SK-N-SH (cell line): ENCODE results near the gene STEAP2.

ENCODE experiments used
- CHD2 ChIP-seq: fragments of 150-350 bp; IDR thresholded peaks from 2 replicates; pipeline ENCODE4 v1.6.1; 2018; ENCODE audit warnings: low read length; ENCODE audit not compliant: partially characterized antibody
- EP300 ChIP-seq, 2 experiments: IDR thresholded peaks; 2 replicates each; pipeline versions ENCODE4 v1.4.0 to v1.6.1; 2012; ENCODE audit warnings: borderline replicate concordance in 1 of 2, low read depth in 1 of 2, low read length in 1 of 2
- EZH2phosphoT487 ChIP-seq: fragments of 200-600 bp; sonication (generic); IDR thresholded peaks from 2 replicates; pipeline ENCODE4 v1.6.1; 2017; ENCODE audit warnings: low read depth, mixed run types, mild to moderate bottlenecking, antibody characterized with exemption, moderate library complexity, borderline replicate concordance
- GABPA ChIP-seq: IDR thresholded peaks from 2 replicates; pipeline ENCODE4 v1.4.0; 2012; ENCODE audit warnings: low read depth, mild to moderate bottlenecking
- MEF2A ChIP-seq: IDR thresholded peaks from 2 replicates; pipeline ENCODE4 v1.4.0; 2012; ENCODE audit warnings: low read depth, borderline replicate concordance
- NRF1 ChIP-seq: IDR thresholded peaks from 2 replicates; pipeline ENCODE4 v1.6.1; 2012; ENCODE audit warnings: low read depth, mild to moderate bottlenecking, low read length
- RAD21 ChIP-seq: IDR thresholded peaks from 2 replicates; pipeline ENCODE4 v1.6.1; 2012; ENCODE audit warnings: mild to moderate bottlenecking, low read length
- SMC3 ChIP-seq: IDR thresholded peaks from 2 replicates; pipeline ENCODE4 v1.6.1; 2012; ENCODE audit warnings: low read depth, low read length, improper control_type of control experiment
- TAF1 ChIP-seq: IDR thresholded peaks from 2 replicates; pipeline ENCODE4 v1.6.1; 2012; ENCODE audit warnings: low read depth, mild to moderate bottlenecking, low read length, moderate library complexity, borderline replicate concordance
- TEAD4 ChIP-seq: IDR thresholded peaks from 2 replicates; pipeline ENCODE4 v1.4.0; 2012; ENCODE audit warnings: mild to moderate bottlenecking, borderline replicate concordance; ENCODE audit not compliant: insufficient read depth
- TF ChIP-seq, protein P1 (sequence below): fragments of 200-600 bp; sonication (generic); IDR thresholded peaks from 2 replicates; pipeline ENCODE4 v1.6.1; 2017; ENCODE audit warnings: antibody characterized with exemption, mild to moderate bottlenecking, moderate library complexity
- TF ChIP-seq, protein P2 (sequence below): IDR thresholded peaks from 2 replicates; pipeline ENCODE4 v1.6.1; 2012; ENCODE audit warnings: mild to moderate bottlenecking, low read depth, low read length, moderate library complexity
- TF ChIP-seq, protein P3 (sequence below): IDR thresholded peaks from 2 replicates; pipeline ENCODE4 v1.4.0; 2012; ENCODE audit warnings: low read depth, borderline replicate concordance

DNA sequence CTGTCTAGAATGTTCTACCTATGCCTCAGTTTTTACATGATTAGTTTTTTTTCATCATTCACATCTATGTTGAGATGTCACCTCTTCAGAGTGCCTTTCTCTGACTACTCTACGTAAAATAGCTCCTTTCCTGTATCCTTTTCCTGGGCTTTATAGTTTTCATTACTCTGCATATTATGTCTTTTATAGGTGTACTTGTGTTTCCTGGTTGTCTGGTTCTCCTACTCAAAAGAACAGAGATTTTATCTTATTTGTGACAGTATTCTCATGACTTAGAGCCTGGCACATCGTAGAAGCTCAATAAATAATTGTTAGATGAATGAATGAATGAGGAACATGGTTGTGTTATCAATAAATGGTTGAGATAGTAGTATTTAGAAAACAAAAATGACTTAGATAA is 39.4 kb upstream of the STEAP2 start:
- TF ChIP-seq, protein P1, sequence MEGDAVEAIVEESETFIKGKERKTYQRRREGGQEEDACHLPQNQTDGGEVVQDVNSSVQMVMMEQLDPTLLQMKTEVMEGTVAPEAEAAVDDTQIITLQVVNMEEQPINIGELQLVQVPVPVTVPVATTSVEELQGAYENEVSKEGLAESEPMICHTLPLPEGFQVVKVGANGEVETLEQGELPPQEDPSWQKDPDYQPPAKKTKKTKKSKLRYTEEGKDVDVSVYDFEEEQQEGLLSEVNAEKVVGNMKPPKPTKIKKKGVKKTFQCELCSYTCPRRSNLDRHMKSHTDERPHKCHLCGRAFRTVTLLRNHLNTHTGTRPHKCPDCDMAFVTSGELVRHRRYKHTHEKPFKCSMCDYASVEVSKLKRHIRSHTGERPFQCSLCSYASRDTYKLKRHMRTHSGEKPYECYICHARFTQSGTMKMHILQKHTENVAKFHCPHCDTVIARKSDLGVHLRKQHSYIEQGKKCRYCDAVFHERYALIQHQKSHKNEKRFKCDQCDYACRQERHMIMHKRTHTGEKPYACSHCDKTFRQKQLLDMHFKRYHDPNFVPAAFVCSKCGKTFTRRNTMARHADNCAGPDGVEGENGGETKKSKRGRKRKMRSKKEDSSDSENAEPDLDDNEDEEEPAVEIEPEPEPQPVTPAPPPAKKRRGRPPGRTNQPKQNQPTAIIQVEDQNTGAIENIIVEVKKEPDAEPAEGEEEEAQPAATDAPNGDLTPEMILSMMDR: no peak
- TF ChIP-seq EZH2phosphoT487 (no peak), EP300 (IDR thresholded peaks at IDR 0.05; ENCODE audit: borderline replicate concordance in 1 of 2, low read depth in 1 of 2, low read length in 1 of 2) (no peak), NRF1 (no peak), GABPA (no peak), TAF1 (no peak), CHD2 (no peak), TEAD4 (no peak), RAD21 (no peak), MEF2A (no peak), SMC3 (no peak)
- TF ChIP-seq, protein P2, sequence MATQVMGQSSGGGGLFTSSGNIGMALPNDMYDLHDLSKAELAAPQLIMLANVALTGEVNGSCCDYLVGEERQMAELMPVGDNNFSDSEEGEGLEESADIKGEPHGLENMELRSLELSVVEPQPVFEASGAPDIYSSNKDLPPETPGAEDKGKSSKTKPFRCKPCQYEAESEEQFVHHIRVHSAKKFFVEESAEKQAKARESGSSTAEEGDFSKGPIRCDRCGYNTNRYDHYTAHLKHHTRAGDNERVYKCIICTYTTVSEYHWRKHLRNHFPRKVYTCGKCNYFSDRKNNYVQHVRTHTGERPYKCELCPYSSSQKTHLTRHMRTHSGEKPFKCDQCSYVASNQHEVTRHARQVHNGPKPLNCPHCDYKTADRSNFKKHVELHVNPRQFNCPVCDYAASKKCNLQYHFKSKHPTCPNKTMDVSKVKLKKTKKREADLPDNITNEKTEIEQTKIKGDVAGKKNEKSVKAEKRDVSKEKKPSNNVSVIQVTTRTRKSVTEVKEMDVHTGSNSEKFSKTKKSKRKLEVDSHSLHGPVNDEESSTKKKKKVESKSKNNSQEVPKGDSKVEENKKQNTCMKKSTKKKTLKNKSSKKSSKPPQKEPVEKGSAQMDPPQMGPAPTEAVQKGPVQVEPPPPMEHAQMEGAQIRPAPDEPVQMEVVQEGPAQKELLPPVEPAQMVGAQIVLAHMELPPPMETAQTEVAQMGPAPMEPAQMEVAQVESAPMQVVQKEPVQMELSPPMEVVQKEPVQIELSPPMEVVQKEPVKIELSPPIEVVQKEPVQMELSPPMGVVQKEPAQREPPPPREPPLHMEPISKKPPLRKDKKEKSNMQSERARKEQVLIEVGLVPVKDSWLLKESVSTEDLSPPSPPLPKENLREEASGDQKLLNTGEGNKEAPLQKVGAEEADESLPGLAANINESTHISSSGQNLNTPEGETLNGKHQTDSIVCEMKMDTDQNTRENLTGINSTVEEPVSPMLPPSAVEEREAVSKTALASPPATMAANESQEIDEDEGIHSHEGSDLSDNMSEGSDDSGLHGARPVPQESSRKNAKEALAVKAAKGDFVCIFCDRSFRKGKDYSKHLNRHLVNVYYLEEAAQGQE: no peak
- TF ChIP-seq, protein P3, sequence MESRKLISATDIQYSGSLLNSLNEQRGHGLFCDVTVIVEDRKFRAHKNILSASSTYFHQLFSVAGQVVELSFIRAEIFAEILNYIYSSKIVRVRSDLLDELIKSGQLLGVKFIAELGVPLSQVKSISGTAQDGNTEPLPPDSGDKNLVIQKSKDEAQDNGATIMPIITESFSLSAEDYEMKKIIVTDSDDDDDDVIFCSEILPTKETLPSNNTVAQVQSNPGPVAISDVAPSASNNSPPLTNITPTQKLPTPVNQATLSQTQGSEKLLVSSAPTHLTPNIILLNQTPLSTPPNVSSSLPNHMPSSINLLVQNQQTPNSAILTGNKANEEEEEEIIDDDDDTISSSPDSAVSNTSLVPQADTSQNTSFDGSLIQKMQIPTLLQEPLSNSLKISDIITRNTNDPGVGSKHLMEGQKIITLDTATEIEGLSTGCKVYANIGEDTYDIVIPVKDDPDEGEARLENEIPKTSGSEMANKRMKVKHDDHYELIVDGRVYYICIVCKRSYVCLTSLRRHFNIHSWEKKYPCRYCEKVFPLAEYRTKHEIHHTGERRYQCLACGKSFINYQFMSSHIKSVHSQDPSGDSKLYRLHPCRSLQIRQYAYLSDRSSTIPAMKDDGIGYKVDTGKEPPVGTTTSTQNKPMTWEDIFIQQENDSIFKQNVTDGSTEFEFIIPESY: no peak
